GM18520 (cell line): ENCODE results near the gene OTOA.
"Not testable (repeated sequence)": the region's sequence is repeated elsewhere in the genome, so short reads cannot be mapped to it uniquely, and the experiment has no call there.

Experiments
- ATAC-seq: cut with Tn5 transposase; IDR thresholded peaks from one replicate; pipeline ENCODE4 v1.9.1; 2021; ENCODE audit not compliant: unreplicated experiment

Gene OTOA

DNA sequence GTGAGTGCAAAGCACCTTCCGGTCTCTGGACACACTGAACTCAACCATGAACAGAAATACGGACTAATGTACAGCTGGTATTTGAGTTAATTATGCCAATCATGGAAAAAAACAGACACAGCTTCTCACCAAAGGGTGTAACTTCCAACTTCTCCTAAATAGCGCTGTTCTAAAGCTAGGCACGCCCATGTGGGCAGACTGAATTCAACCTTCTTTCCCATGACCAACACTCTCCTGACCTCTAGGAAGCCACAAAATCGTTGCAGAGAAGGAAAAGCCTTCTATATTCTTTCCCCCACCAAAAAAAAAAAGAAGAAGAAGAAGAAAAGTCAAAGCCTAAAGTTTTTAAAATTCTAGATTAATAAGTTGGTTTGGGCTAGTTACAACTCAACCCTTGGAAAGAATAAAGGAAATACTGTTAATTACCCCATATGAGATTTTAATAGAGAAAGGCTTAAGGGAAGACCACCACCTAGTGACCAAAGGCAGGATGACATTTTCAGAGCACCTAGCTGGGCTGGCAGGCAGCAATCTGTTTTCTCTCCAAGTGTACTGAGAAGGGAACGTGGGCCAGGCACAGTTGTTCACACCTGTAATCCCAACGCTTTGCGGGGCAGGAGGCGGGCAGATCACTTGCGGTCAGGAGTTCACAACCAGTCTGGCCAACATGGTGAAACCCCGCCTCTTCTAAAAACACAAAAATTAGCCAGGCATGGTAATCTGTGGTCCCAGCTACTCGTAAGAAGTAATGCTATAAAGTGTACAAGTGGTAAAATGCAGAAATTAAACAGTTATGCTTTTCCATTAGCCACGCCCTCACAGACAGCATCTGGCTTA, 138.0 kb downstream of the OTOA start:
- ATAC-seq, result not testable (repeated sequence)

DNA sequence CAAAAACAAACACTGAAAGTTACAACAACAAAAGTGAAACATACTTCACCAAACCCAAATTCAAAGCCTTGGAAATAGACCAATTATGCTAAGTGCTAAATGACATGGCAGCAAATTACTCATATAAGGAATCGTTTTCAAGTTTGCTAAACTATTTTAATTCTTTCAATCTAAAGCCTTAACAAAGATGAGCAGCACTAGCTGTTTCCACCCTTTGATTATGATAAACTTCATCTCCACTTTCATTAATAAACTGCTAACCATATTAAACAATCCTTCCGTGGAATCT, 138.6 kb downstream of the OTOA start:
- ATAC-seq, result not testable (repeated sequence)
